Right atrium auricular region (tissue), 2 donors: ENCODE data around the gene CTPS1. TPM values are rescaled to one million over a fixed set of nuclear protein-coding genes. Genes with fewer than 3 reads are reported as not detected.

ENCODE experiments used
- DNase-seq: peaks from one replicate; pipeline ENCODE4 v3.0.0-alpha.2; 2019; ENCODE audit warnings: low spot score
- H3K27ac ChIP-seq, 2 donors: fragments of 200-600 bp; sonication (generic); 1 replicate in 1 of 2; 2 replicates in 1 of 2; pipeline ENCODE4 v1.5.1; 2016 to 2019
- H3K27me3 ChIP-seq, 2 donors: fragments of 200-600 bp; sonication (generic); one replicate each; pipeline versions ENCODE4 v1.5.1 to v1.6.0; 2017 to 2019
- H3K36me3 ChIP-seq: fragments of 200-600 bp; sonication (generic); one replicate; pipeline ENCODE4 v1.5.1; 2016
- H3K4me1 ChIP-seq, 2 donors: fragments of 200-600 bp; sonication (generic); one replicate each; pipeline versions ENCODE4 v1.5.1 to v1.6.0; 2017 to 2019
- H3K4me3 ChIP-seq, 2 donors: fragments of 200-600 bp; sonication (generic); 1 replicate in 1 of 2; 2 replicates in 1 of 2; pipeline ENCODE4 v1.5.1; 2017 to 2019; ENCODE audit warnings: mild to moderate bottlenecking in 1 of 2, moderate library complexity in 1 of 2
- H3K9me3 ChIP-seq, 2 donors: fragments of 200-600 bp; sonication (generic); one replicate each; pipeline ENCODE4 v1.5.1; 2019
- total RNA-seq, 2 donors: library from RNA; depleted of rRNA; stranded (reverse); fragments of >200 nt; gene quantifications; one replicate each; pipeline ENCODE4 v1.1.0, GENCODE V29; 2016
- TF ChIP-seq, protein P1 (sequence below), 2 donors: fragments of 200-600 bp; sonication (generic); IDR thresholded peaks; one replicate each; pipeline ENCODE4 v1.5.1; 2019; ENCODE audit warnings: antibody characterized with exemption in 2 of 2

The CTPS1 gene
- total RNA-seq, 2 donors from 2014 or later: 8.8 to 15.4 TPM

DNA sequence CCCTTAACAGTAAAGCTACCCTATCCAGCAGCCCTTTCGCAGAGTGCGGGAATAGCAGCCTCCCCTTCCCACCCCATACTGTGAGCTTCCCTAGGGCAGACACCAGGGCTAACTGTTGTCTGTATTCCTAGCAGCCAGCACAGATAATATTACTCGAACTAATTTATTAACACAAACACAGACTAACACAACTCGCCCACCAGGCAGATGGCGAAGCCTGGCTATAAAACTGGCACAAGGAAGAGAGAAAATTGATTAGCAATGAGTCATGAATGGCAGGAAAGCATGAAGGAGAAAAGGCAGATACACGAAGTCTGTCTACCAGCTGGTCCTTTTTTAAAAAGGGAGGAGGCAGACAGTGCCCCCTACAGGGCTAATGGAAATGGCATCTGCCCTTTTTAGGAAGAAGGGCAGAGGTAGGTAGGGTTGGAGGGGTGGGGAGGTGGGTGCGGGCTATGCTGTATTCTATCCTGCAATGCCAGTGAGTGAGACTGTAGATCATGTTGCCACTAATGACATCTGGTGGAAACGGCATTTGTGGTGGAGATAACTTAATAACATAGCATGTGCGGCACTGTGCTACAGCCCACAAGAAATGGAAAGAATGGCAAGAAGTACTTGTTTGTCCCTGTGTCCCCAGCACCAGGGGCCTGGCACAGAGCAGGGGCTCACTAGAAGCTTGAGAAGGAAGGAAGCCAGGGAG, 30.6 kb upstream of the CTPS1 start:
- peaks cover 0 to 10% of the 10 kb centered on the region in 2 donors for H3K4me1 ChIP-seq
- TF ChIP-seq, protein P1, sequence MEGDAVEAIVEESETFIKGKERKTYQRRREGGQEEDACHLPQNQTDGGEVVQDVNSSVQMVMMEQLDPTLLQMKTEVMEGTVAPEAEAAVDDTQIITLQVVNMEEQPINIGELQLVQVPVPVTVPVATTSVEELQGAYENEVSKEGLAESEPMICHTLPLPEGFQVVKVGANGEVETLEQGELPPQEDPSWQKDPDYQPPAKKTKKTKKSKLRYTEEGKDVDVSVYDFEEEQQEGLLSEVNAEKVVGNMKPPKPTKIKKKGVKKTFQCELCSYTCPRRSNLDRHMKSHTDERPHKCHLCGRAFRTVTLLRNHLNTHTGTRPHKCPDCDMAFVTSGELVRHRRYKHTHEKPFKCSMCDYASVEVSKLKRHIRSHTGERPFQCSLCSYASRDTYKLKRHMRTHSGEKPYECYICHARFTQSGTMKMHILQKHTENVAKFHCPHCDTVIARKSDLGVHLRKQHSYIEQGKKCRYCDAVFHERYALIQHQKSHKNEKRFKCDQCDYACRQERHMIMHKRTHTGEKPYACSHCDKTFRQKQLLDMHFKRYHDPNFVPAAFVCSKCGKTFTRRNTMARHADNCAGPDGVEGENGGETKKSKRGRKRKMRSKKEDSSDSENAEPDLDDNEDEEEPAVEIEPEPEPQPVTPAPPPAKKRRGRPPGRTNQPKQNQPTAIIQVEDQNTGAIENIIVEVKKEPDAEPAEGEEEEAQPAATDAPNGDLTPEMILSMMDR (IDR thresholded peaks at IDR 0.05): peak; percentile 54 to 76
- H3K36me3 ChIP-seq: no peaks in the 10 kb centered on the region
- H3K27ac ChIP-seq: peak overlapping the region in 1 of 2 donors; percentile 13
- H3K4me3 ChIP-seq: no peak overlapping the region
- no peaks in the 10 kb centered on the region for H3K27me3 ChIP-seq
- DNase-seq: peak; percentile 69
- peaks cover 0 to 7% of the 10 kb centered on the region in 2 donors for H3K9me3 ChIP-seq

DNA sequence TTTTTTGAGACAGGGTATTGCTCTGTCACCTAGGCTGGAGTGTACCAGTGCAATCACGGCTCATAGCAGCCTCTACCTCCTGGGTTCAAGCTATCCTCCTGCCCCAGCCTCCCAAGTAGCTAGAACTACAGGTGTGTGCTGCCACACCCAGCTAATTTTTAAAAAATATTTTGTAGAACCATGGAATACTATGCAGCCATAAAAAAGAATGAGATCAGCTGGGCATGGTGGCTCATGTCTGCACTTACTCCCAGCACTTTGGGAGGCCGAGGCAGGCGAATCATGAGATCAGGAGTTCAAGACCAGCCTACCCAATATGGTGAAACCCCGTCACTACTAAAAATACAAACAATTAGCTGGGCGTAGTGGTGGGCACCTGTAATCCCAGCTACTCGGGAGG, 29.9 kb upstream of the CTPS1 start:
- H3K4me3 ChIP-seq: no peak overlapping the region
- no peaks in the 10 kb centered on the region for H3K27me3 ChIP-seq
- H3K9me3 ChIP-seq: peaks cover 0 to 7% of the 10 kb centered on the region in 2 donors
- H3K36me3 ChIP-seq: no peaks in the 10 kb centered on the region
- H3K27ac ChIP-seq: no peak overlapping the region
- no peak for DNase-seq
- TF ChIP-seq, protein P1 (IDR thresholded peaks at IDR 0.05): no peak
- H3K4me1 ChIP-seq: peaks cover 0 to 10% of the 10 kb centered on the region in 2 donors

DNA sequence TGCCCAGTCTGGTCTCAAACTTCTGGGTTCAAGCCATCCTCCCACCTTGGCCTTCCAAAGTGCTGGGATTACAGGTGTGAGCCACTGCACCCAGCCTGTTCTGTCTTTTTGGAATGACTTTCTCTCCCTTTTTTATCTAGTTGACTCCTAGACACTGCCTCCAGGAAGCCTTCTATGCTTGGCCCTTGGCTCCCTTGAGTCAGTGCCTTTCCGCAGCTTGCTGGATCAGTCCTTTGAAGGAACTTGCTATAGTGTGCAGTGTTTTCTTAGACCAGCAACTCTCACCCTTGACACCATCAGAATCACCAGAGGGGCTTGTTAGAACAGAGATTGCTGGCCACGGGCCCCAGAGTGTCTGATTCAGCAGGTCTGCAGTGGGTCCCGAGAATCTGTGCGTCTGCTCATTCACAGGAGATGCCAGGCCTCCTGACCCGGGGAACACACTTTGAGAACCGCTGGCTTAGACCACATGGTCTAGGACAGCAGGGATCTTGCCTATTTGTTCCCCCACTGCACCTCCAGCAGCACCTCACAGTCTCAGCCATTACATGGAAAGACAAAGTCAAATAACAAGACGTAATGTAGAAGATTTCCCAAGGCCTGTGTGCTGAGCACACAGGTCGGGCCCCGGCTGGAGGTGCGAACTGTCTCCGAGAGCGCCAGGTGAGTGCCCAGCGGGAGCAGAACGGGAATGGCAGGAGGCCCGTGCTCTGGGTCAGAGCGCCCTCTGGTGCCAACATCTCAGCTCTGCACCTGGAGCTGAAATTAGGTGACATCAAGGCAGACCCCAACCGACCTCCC, 27.4 kb upstream of the CTPS1 start:
- peaks cover 0 to 6% of the 10 kb centered on the region in 2 donors for H3K4me1 ChIP-seq
- TF ChIP-seq, protein P1 (IDR thresholded peaks at IDR 0.05): peak; percentile 90 to 94
- no peaks in the 10 kb centered on the region for H3K36me3 ChIP-seq
- no peaks in the 10 kb centered on the region for H3K27me3 ChIP-seq
- no peak overlapping the region for H3K27ac ChIP-seq
- H3K9me3 ChIP-seq: no peaks in the 10 kb centered on the region
- no peak overlapping the region for H3K4me3 ChIP-seq
- DNase-seq: peak; percentile 69

DNA sequence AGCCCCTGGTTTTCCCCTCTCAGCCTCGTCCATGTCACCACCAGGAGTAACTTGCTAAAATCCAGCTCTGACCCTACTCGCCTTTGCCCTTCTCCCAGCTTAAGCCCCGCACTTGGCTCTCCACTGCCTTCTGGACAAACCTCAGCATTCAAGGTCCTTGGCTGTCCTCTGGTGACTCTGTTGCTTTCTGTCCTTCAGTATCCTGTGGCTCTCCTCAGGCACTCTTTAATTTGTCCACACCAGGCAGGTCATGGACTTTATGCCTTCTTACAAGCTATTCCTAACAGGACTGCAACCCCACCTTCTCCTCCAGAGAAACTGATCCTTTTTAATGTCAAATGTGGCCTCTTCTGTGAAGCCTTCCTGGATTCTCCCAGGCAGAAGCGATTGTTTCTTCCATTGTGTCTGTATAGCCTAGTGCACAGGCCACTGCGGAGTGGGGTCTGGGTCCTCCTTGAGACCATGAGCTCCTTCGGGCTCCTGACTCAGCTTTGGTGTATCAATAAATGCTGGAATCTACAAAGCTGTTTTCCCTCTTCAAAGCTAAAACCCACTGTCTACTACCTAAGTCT, 26.7 kb upstream of the CTPS1 start:
- TF ChIP-seq, protein P1 (IDR thresholded peaks at IDR 0.05): peak in 1 of 2 donors; percentile 37
- no peaks in the 10 kb centered on the region for H3K9me3 ChIP-seq
- peaks cover 0 to 6% of the 10 kb centered on the region in 2 donors for H3K4me1 ChIP-seq
- no peak overlapping the region for H3K4me3 ChIP-seq
- no peaks in the 10 kb centered on the region for H3K36me3 ChIP-seq
- no peak for DNase-seq
- H3K27me3 ChIP-seq: no peaks in the 10 kb centered on the region
- no peak overlapping the region for H3K27ac ChIP-seq

DNA sequence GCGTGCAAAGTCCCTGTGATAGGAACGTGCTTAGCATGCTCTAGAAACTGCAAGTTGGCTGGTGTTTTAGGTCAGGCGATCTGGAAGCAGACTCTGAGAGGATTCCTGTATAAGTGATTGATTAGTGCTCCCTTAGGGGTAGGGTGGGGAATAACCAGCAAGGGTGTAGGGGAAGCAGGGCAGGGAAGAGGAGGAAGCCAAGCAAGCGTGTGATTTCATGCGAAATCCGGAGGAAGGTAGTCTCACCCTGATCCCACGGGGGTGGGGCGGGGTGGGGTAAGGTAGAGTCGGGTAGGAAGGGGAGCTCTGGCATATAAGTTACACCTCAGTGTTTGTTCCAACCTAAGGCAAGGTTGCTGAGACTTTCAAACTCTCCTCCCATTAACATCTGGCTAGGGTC, 24.9 kb upstream of the CTPS1 start:
- no peaks in the 10 kb centered on the region for H3K36me3 ChIP-seq
- H3K27me3 ChIP-seq: no peaks in the 10 kb centered on the region
- H3K4me3 ChIP-seq: no peak overlapping the region
- TF ChIP-seq, protein P1 (IDR thresholded peaks at IDR 0.05): no peak
- H3K4me1 ChIP-seq: peaks cover 0 to 6% of the 10 kb centered on the region in 2 donors
- peaks cover 0 to 7% of the 10 kb centered on the region in 2 donors for H3K9me3 ChIP-seq
- no peak overlapping the region for H3K27ac ChIP-seq
- DNase-seq: no peak
